ENCODE measurements around the gene TLR6. TPM values are rescaled to one million over a fixed set of nuclear protein-coding genes. Genes with fewer than 3 reads are reported as not detected.

The TLR6 gene
- total and polyA plus RNA-seq, 11 donors = 0.15 to 9.8 (median 1.2) TPM

- Histone ChIP-seq H3K9me3 (peaks cover 0 to 17% (median 0%) of the 10 kb centered on the region in 12 donors), H3K4me1 (peaks cover 0 to 24% (median 0%) of the 10 kb centered on the region in 12 donors), H3K36me3 (no peaks in the 10 kb centered on the region), H3K27me3 (no peaks in the 10 kb centered on the region), H3K4me3 (no peak overlapping the region), H3K27ac (peak overlapping the region in 1 of 12 donors; percentile 84)
- TF ChIP-seq CTCF (IDR thresholded peaks at IDR 0.05) (no peak), POLR2A (IDR thresholded peaks at IDR 0.05) (no peak)
- DNase-seq = no peak
- WGBS, 4 donors = 52 to 66% (median 63%) methylated on average over 2 of the region's 2 CpGs
- intact Hi-C loops (cut with DNase I) = no loop called here
- ATAC-seq = peak in 2 of 4 donors; percentile 41 to 54
Measured at GRCh38 chr4:38791010-38791409, 65.6 kb downstream of the TLR6 start.

GRCh38 chr4:38788317-38788716 lies 68.3 kb downstream of the TLR6 start:
- H3K27me3 ChIP-seq = no peaks in the 10 kb centered on the region
- no peaks in the 10 kb centered on the region for H3K36me3 ChIP-seq
- 55 to 71% (median 60%) methylated on average over 1 of the region's 1 CpG for WGBS, 4 donors
- no peak for TF ChIP-seq CTCF (IDR thresholded peaks at IDR 0.05)
- TF ChIP-seq POLR2A (IDR thresholded peaks at IDR 0.05) = no peak
- H3K27ac ChIP-seq = peak overlapping the region in 1 of 12 donors; percentile 11
- intact Hi-C loops (cut with DNase I) = loop anchor here in 1 of 10 donors (10.0 kb wide), 1 partner anchor 346 kb away; no protein-coding TSS in a partner anchor
- H3K9me3 ChIP-seq = peaks cover 0 to 7% (median 0%) of the 10 kb centered on the region in 12 donors
- no peak overlapping the region for H3K4me3 ChIP-seq
- peaks cover 0 to 21% (median 0%) of the 10 kb centered on the region in 12 donors for H3K4me1 ChIP-seq
- DNase-seq (no peak), ATAC-seq (no peak)

- peak overlapping the region in 1 of 12 donors; percentile 11 for H3K27ac ChIP-seq
- ATAC-seq = no peak
- H3K36me3 ChIP-seq = no peaks in the 10 kb centered on the region
- no peaks in the 10 kb centered on the region for H3K27me3 ChIP-seq
- intact Hi-C loops (cut with DNase I) = loop anchor here in 1 of 10 donors (10.0 kb wide), 1 partner anchor 347 kb away; no protein-coding TSS in a partner anchor
- H3K4me3 ChIP-seq = no peak overlapping the region
- TF ChIP-seq CTCF (IDR thresholded peaks at IDR 0.05) (no peak), POLR2A (IDR thresholded peaks at IDR 0.05) (no peak)
- peaks cover 0 to 7% (median 0%) of the 10 kb centered on the region in 12 donors for H3K9me3 ChIP-seq
- peaks cover 0 to 17% (median 0%) of the 10 kb centered on the region in 12 donors for H3K4me1 ChIP-seq
- WGBS, 4 donors = 84 to 88% (median 86%) methylated on average over 4 of the region's 4 CpGs
- DNase-seq = no peak
Measured at GRCh38 chr4:38787693-38788092, 68.9 kb downstream of the TLR6 start.

- DNase-seq (peak in 2 of 5 donors; percentile 27 to 45), ATAC-seq (peak in 3 of 4 donors; percentile 67 to 78 (median 77))
- 77 to 88% (median 86%) methylated on average over 8 of the region's 8 CpGs for WGBS, 4 donors
- no peak overlapping the region for H3K4me3 ChIP-seq
- H3K36me3 ChIP-seq = no peaks in the 10 kb centered on the region
- H3K27me3 ChIP-seq = no peaks in the 10 kb centered on the region
- H3K4me1 ChIP-seq = peaks cover 0 to 12% (median 0%) of the 10 kb centered on the region in 12 donors
- intact Hi-C loops (cut with DNase I) = loop anchor here in 1 of 10 donors (10.0 kb wide), 1 partner anchor 349 kb away; no protein-coding TSS in a partner anchor
- peaks cover 0 to 7% (median 0%) of the 10 kb centered on the region in 12 donors for H3K9me3 ChIP-seq
- TF ChIP-seq POLR2A (IDR thresholded peaks at IDR 0.05) (no peak), CTCF (IDR thresholded peaks at IDR 0.05) (no peak)
- peak overlapping the region in 1 of 12 donors; percentile 75 for H3K27ac ChIP-seq
Measured at GRCh38 chr4:38785901-38786402, 70.7 kb downstream of the TLR6 start.

Measured in heart left ventricle (tissue), 16 donors.